ENCODE measurements around the gene ZDHHC16. TPM values are rescaled to one million over a fixed set of nuclear protein-coding genes. Genes with fewer than 3 reads are reported as not detected.

ZDHHC16 gene
- total RNA-seq, 2 experiments from 2014 or later = 37.5 to 42.2 TPM

- Mint-ChIP-seq H3K27ac (no peak overlapping the region), H3K9me3 (no peaks in the 10 kb centered on the region), H3K4me1 (peaks cover 2% of the 10 kb centered on the region), H3K4me3 (no peak overlapping the region), H3K36me3 (peaks cover 20% of the 10 kb centered on the region), H3K27me3 (no peaks in the 10 kb centered on the region)
- DNase-seq = no peak
These were observed 35.1 kb downstream of the ZDHHC16 start for GRCh38 chr10:97481071-97481470.

- Mint-ChIP-seq H3K27me3 (no peaks in the 10 kb centered on the region), H3K4me3 (no peak overlapping the region), H3K27ac (no peak overlapping the region), H3K9me3 (no peaks in the 10 kb centered on the region), H3K4me1 (peaks cover 6% of the 10 kb centered on the region), H3K36me3 (peaks cover 15% of the 10 kb centered on the region)
- DNase-seq = no peak
These were observed 36.4 kb downstream of the ZDHHC16 start for GRCh38 chr10:97482381-97482780.

GRCh38 chr10:97483506-97483905, 37.5 kb downstream of the ZDHHC16 start:
- H3K4me1 Mint-ChIP-seq = peaks cover 6% of the 10 kb centered on the region
- no peak overlapping the region for H3K4me3 Mint-ChIP-seq
- H3K9me3 Mint-ChIP-seq = no peaks in the 10 kb centered on the region
- H3K36me3 Mint-ChIP-seq = peaks cover 12% of the 10 kb centered on the region
- no peak for DNase-seq
- no peaks in the 10 kb centered on the region for H3K27me3 Mint-ChIP-seq
- H3K27ac Mint-ChIP-seq = no peak overlapping the region

GRCh38 chr10:97483921-97484320, 37.9 kb downstream of the ZDHHC16 start:
- H3K4me1 Mint-ChIP-seq = peaks cover 6% of the 10 kb centered on the region
- no peaks in the 10 kb centered on the region for H3K9me3 Mint-ChIP-seq
- no peak for DNase-seq
- H3K36me3 Mint-ChIP-seq = peaks cover 12% of the 10 kb centered on the region
- H3K27me3 Mint-ChIP-seq = no peaks in the 10 kb centered on the region
- H3K4me3 Mint-ChIP-seq = no peak overlapping the region
- H3K27ac Mint-ChIP-seq = no peak overlapping the region

- Mint-ChIP-seq H3K27me3 (no peaks in the 10 kb centered on the region), H3K4me3 (no peak overlapping the region), H3K4me1 (peaks cover 21% of the 10 kb centered on the region), H3K9me3 (no peaks in the 10 kb centered on the region), H3K36me3 (peaks cover 7% of the 10 kb centered on the region), H3K27ac (no peak overlapping the region)
- DNase-seq = no peak
These were observed 39.8 kb downstream of the ZDHHC16 start for GRCh38 chr10:97485647-97486281.

GRCh38 chr10:97490592-97490991, 44.6 kb downstream of the ZDHHC16 start:
- Mint-ChIP-seq H3K36me3 (peaks cover 9% of the 10 kb centered on the region), H3K27me3 (no peaks in the 10 kb centered on the region), H3K27ac (peak overlapping the region; percentile 7)

GRCh38 chr10:97494151-97494550, 48.2 kb downstream of the ZDHHC16 start:
- Mint-ChIP-seq H3K27ac (no peak overlapping the region), H3K4me1 (peaks cover 53% of the 10 kb centered on the region), H3K9me3 (no peaks in the 10 kb centered on the region), H3K27me3 (no peaks in the 10 kb centered on the region), H3K36me3 (peaks cover 13% of the 10 kb centered on the region), H3K4me3 (no peak overlapping the region)
- no peak for DNase-seq

More at GRCh38 chr10:97490592-97490991, 44.6 kb downstream of the ZDHHC16 start:
- peaks cover 46% of the 10 kb centered on the region for H3K4me1 Mint-ChIP-seq
- DNase-seq = no peak
- no peaks in the 10 kb centered on the region for H3K9me3 Mint-ChIP-seq
- no peak overlapping the region for H3K4me3 Mint-ChIP-seq

GRCh38 chr10:97494863-97495506, 49.0 kb downstream of the ZDHHC16 start:
- Mint-ChIP-seq H3K4me1 (peaks cover 51% of the 10 kb centered on the region), H3K36me3 (peaks cover 13% of the 10 kb centered on the region), H3K4me3 (peak overlapping the region; percentile 6), H3K27me3 (peaks cover 5% of the 10 kb centered on the region), H3K27ac (no peak overlapping the region), H3K9me3 (no peaks in the 10 kb centered on the region)
- DNase-seq = no peak

- Mint-ChIP-seq H3K4me1 (peaks cover 38% of the 10 kb centered on the region), H3K9me3 (no peaks in the 10 kb centered on the region), H3K36me3 (peaks cover 13% of the 10 kb centered on the region), H3K27me3 (peaks cover 26% of the 10 kb centered on the region), H3K4me3 (peak overlapping the region; percentile 90), H3K27ac (peak overlapping the region; percentile 98)
- DNase-seq = peak; percentile 84
These were observed 51.6 kb downstream of the ZDHHC16 start for GRCh38 chr10:97497572-97498075.

GRCh38 chr10:97498076-97498840, 52.3 kb downstream of the ZDHHC16 start, which contains the start of gene MMS19:
TSS of gene MMS19 (minus strand) at chr10:97498422. CDS start at chr10:97498384, 38 bp downstream.
- Mint-ChIP-seq H3K4me3 (peak within 1 kb of the TSS; percentile 90), H3K36me3 (peaks cover 9% of the 10 kb centered on the region), H3K27ac (peak within 1 kb of the TSS; percentile 98), H3K4me1 (peaks cover 38% of the 10 kb centered on the region), H3K27me3 (peaks cover 26% of the 10 kb centered on the region), H3K9me3 (no peaks in the 10 kb centered on the region)
- peak; percentile 100 for DNase-seq

- peak within 1 kb of the TSS; percentile 90 for H3K4me3 Mint-ChIP-seq
- H3K27me3 Mint-ChIP-seq = peaks cover 26% of the 10 kb centered on the region
These were observed 53.0 kb downstream of the ZDHHC16 start, which contains the start of gene UBTD1 for GRCh38 chr10:97498841-97499560. TSS of gene UBTD1 (plus strand) at chr10:97498924. CDS start at chr10:97499204, 280 bp downstream.

GRCh38 chr10:97499561-97500296, 53.8 kb downstream of the ZDHHC16 start:
- Mint-ChIP-seq H3K4me1 (peaks cover 29% of the 10 kb centered on the region), H3K36me3 (peaks cover 4% of the 10 kb centered on the region), H3K27ac (no peak overlapping the region), H3K27me3 (peaks cover 26% of the 10 kb centered on the region), H3K9me3 (no peaks in the 10 kb centered on the region), H3K4me3 (peak overlapping the region; percentile 35)
- no peak for DNase-seq

More at GRCh38 chr10:97498841-97499560, 53.0 kb downstream of the ZDHHC16 start, which contains the start of gene UBTD1:
- Mint-ChIP-seq H3K9me3 (no peaks in the 10 kb centered on the region), H3K36me3 (peaks cover 6% of the 10 kb centered on the region), H3K27ac (peak within 1 kb of the TSS; percentile 98), H3K4me1 (peaks cover 36% of the 10 kb centered on the region)
- DNase-seq = peak; percentile 34

- no peak for DNase-seq
- Mint-ChIP-seq H3K9me3 (no peaks in the 10 kb centered on the region), H3K27ac (no peak overlapping the region), H3K4me1 (peaks cover 24% of the 10 kb centered on the region), H3K4me3 (no peak overlapping the region), H3K36me3 (peaks cover 4% of the 10 kb centered on the region), H3K27me3 (peaks cover 26% of the 10 kb centered on the region)
These were observed 54.3 kb downstream of the ZDHHC16 start for GRCh38 chr10:97500297-97500575.

GRCh38 chr10:97502916-97503315, 56.9 kb downstream of the ZDHHC16 start:
- no peaks in the 10 kb centered on the region for H3K9me3 Mint-ChIP-seq
- DNase-seq = no peak
- peaks cover 2% of the 10 kb centered on the region for H3K36me3 Mint-ChIP-seq
- H3K4me1 Mint-ChIP-seq = peaks cover 4% of the 10 kb centered on the region
- H3K27me3 Mint-ChIP-seq = peaks cover 26% of the 10 kb centered on the region
- H3K4me3 Mint-ChIP-seq = no peak overlapping the region
- no peak overlapping the region for H3K27ac Mint-ChIP-seq

Measured in activated naive CD8-positive, alpha-beta T cell treated with anti-CD3 and anti-CD28 coated beads for 36 hours (primary cell).